A549 (cell line): ENCODE measurements around the gene TCERG1L. TPM values are rescaled to one million over a fixed set of nuclear protein-coding genes. Genes with fewer than 3 reads are reported as not detected.

ENCODE experiments used
- ATAC-seq, 2 experiments: fragments of 200-7000 bp in 1 of 2; fragments of >200 bp in 1 of 2; cut with Nextera tagmentation in 1 of 2; cut with Tn5 transposase in 1 of 2; 3 replicates each; pipeline versions ENCODE4 v1.8.0 to v1.9.1; 2018 to 2020; ENCODE audit warnings: mild to moderate bottlenecking in 1 of 2, moderate library complexity in 1 of 2
- CTCF ChIA-PET: fragments of 300-600 bp; sonication (Branson Sonifier 250); formaldehyde crosslinking; extraction: SDS; loops from one replicate; lab custom pipeline; 2021; ENCODE audit warnings: antibody characterized with exemption, inconsistent platforms; lab: Yijun Ruan, JAX
- POLR2A ChIA-PET: fragments of 350-600 bp; formaldehyde crosslinking; extraction: SDS; loops from one replicate; lab custom pipeline; 2021; ENCODE audit warnings: antibody characterized with exemption, inconsistent platforms; lab: Yijun Ruan, JAX
- DNase-seq, 2 experiments: peaks; one replicate each; pipeline versions ENCODE4 v3.0.0 to v3.0.0-alpha.2; 2011 to 2016; ENCODE audit warnings: low read depth in 1 of 2, low spot score in 1 of 2
- FAIRE-seq: peaks from 2 replicates; lab custom pipeline; 2011; peaks lifted over from hg19 to GRCh38; lab: Jason Lieb, UNC
- H3K27ac ChIP-seq, 2 experiments: fragments of >200 bp; sonication (Bioruptor Twin); formaldehyde crosslinking; 3 replicates each; pipeline ENCODE4 v1.5.1; 2016 to 2017
- H3K4me1 ChIP-seq: fragments of >200 bp; sonication (Bioruptor Twin); formaldehyde crosslinking; 3 replicates; pipeline ENCODE4 v1.6.1; 2016
- H3K4me2 ChIP-seq: fragments of >200 bp; sonication (Bioruptor Twin); formaldehyde crosslinking; 3 replicates; pipeline ENCODE4 v1.6.1; 2016
- H3K4me3 ChIP-seq: fragments of >200 bp; sonication (Bioruptor Twin); formaldehyde crosslinking; 3 replicates; pipeline ENCODE4 v1.5.1; 2016
- H3K9me3 ChIP-seq: fragments of >200 bp; sonication (Bioruptor Twin); formaldehyde crosslinking; 3 replicates; pipeline ENCODE4 v1.6.1; 2016
- ATOH8 ChIP-seq: fragments of 250-450 bp; sonication (Bioruptor Pico); IDR thresholded peaks from 2 replicates; pipeline ENCODE4 v1.5.0; 2020; ENCODE audit warnings: low read depth, mild to moderate bottlenecking, moderate library complexity
- CHD2 ChIP-seq: fragments of 150-350 bp; IDR thresholded peaks from 2 replicates; pipeline ENCODE4 v1.6.1; 2014; ENCODE audit warnings: low read length; ENCODE audit not compliant: partially characterized antibody
- CHD4 ChIP-seq: fragments of 200-600 bp; sonication (generic); IDR thresholded peaks from 2 replicates; pipeline ENCODE4 v1.6.1; 2016; ENCODE audit warnings: antibody characterized with exemption, mild to moderate bottlenecking, borderline replicate concordance
- E2F6 ChIP-seq: IDR thresholded peaks from 2 replicates; pipeline ENCODE4 v1.6.1; 2012; ENCODE audit warnings: low read depth, borderline replicate concordance
- ELK1 ChIP-seq: fragments of 150-350 bp; IDR thresholded peaks from 2 replicates; pipeline ENCODE4 v1.6.1; 2014; ENCODE audit warnings: low read depth, mild to moderate bottlenecking, low read length
- FOSL2 ChIP-seq, 2 experiments: fragments of 450-650 bp in 1 of 2; fragments of >200 bp in 1 of 2; sonication (Bioruptor Twin) in 1 of 2; formaldehyde crosslinking; IDR thresholded peaks; 2 replicates each; pipeline versions ENCODE4 v1.5.0 to v1.6.1; 2016 to 2020; ENCODE audit warnings: mild to moderate bottlenecking in 1 of 2, moderate library complexity in 1 of 2
- GATA3 ChIP-seq: IDR thresholded peaks from 2 replicates; pipeline ENCODE4 v1.6.1; 2012; ENCODE audit warnings: borderline replicate concordance
- HES2 ChIP-seq: fragments of >200 bp; sonication (Bioruptor Twin); formaldehyde crosslinking; IDR thresholded peaks from 2 replicates; pipeline ENCODE4 v1.6.1; 2016
- JUN ChIP-seq, 2 experiments: fragments of >200 bp; sonication (Bioruptor Twin); formaldehyde crosslinking; IDR thresholded peaks; 2 replicates in 1 of 2; 3 replicates in 1 of 2; pipeline ENCODE4 v1.6.1; 2016 to 2017
- JUNB ChIP-seq: fragments of >200 bp; sonication (Bioruptor Twin); formaldehyde crosslinking; IDR thresholded peaks from 2 replicates; pipeline ENCODE4 v1.6.1; 2016
- KDM1A ChIP-seq: fragments of 200-600 bp; sonication (generic); IDR thresholded peaks from 2 replicates; pipeline ENCODE4 v1.6.1; 2016; ENCODE audit warnings: low read depth, mild to moderate bottlenecking
- MAFK ChIP-seq: fragments of 450-650 bp; IDR thresholded peaks from 2 replicates; pipeline ENCODE4 v1.6.1; 2014; ENCODE audit not compliant: partially characterized antibody
- MAZ ChIP-seq: fragments of 150-350 bp; IDR thresholded peaks from 2 replicates; pipeline ENCODE4 v1.6.1; 2014; ENCODE audit warnings: antibody characterized with exemption, low read depth, low read length, borderline replicate concordance
- MYC ChIP-seq: IDR thresholded peaks from 2 replicates; pipeline ENCODE4 v1.6.1; 2012; ENCODE audit warnings: mild to moderate bottlenecking, inconsistent platforms, low read length, improper control_type of control experiment, borderline replicate concordance
- NPAS2 ChIP-seq: fragments of 250-450 bp; sonication (Bioruptor Pico); IDR thresholded peaks from 2 replicates; pipeline ENCODE4 v1.8.0; 2022; ENCODE audit warnings: mild to moderate bottlenecking, moderate library complexity, borderline replicate concordance
- PBX3 ChIP-seq: IDR thresholded peaks from 2 replicates; pipeline ENCODE4 v1.6.1; 2012
- PHF8 ChIP-seq: fragments of 200-600 bp; sonication (generic); IDR thresholded peaks from 2 replicates; pipeline ENCODE4 v1.6.1; 2016; ENCODE audit warnings: low read depth, mild to moderate bottlenecking, antibody characterized with exemption, moderate library complexity, borderline replicate concordance
- RARB ChIP-seq: fragments of 250-450 bp; sonication (Bioruptor Pico); IDR thresholded peaks from 2 replicates; pipeline ENCODE4 v1.8.0; 2021; ENCODE audit warnings: mild to moderate bottlenecking, moderate library complexity
- RCOR1 ChIP-seq: fragments of 150-350 bp; IDR thresholded peaks from 2 replicates; pipeline ENCODE4 v1.6.1; 2014; ENCODE audit warnings: antibody characterized with exemption, low read length, low read depth
- SREBF2 ChIP-seq: fragments of 450-650 bp; IDR thresholded peaks from 2 replicates; pipeline ENCODE4 v1.6.1; 2014; ENCODE audit warnings: mild to moderate bottlenecking, moderate library complexity
- TFCP2L1 ChIP-seq: fragments of 250-450 bp; sonication (Bioruptor Pico); IDR thresholded peaks from 2 replicates; pipeline ENCODE4 v1.5.0; 2021; ENCODE audit warnings: mild to moderate bottlenecking
- ZNF302 ChIP-seq: fragments of 250-450 bp; sonication (Bioruptor Pico); IDR thresholded peaks from 2 replicates; pipeline ENCODE4 v1.9.0; 2021; ENCODE audit warnings: inconsistent platforms, mild to moderate bottlenecking, moderate library complexity
- ZSCAN20 ChIP-seq: fragments of 250-450 bp; sonication (Bioruptor Pico); IDR thresholded peaks from 2 replicates; pipeline ENCODE4 v1.8.0; 2022; ENCODE audit warnings: mild to moderate bottlenecking, moderate library complexity
- WGBS: methylation state at CpG from one replicate; pipeline ENCODE4 v1.1.6; 2017; ENCODE audit errors: missing lambda C conversion rate; 5-methylcytosine and 5-hydroxymethylcytosine counted together
- polyA plus RNA-seq, 4 experiments: library from polyadenylated mRNA; depleted of rRNA in 3 of 4; stranded (reverse); fragments of >200 nt; fragmentation: RNase III in 1 of 4; extraction: RNeasy Plus Mini Kit Qiagen cat#74134 plus additional on column Dnase treatment in 1 of 4; gene quantifications; 2 replicates in 3 of 4; 3 replicates in 1 of 4; pipeline ENCODE4 v1.2.3, GENCODE V29; 2011 to 2017

Gene TCERG1L
- polyA plus RNA-seq, 2 of the 4 experiments (the other 2 are of a cell fraction), result not detected

GRCh38 chr10:131358741-131359442 lies 47.4 kb upstream of the TCERG1L start (continued):
- TF ChIP-seq PBX3 (no peak), FOSL2 (IDR thresholded peaks at IDR 0.05) (no peak), FOSL2 (CRISPR knock-in tag; IDR thresholded peaks at IDR 0.05) (no peak)

GRCh38 chr10:131356442-131356841 lies 44.9 kb upstream of the TCERG1L start:
- POLR2A ChIA-PET, result interaction anchor here (0.7 kb wide), 1 partner anchor 159 kb away, joined by 3 read pairs; no protein-coding TSS in a partner anchor
- TF ChIP-seq E2F6 (no peak), MAFK (peak; percentile 89)
- TF ChIP-seq, all 56 proteins: peak for 1
- no peak for ATAC-seq
- CTCF ChIA-PET, result no interaction called here
- DNase-seq, result no peak
- 13% methylated on average over 7 of the region's 7 CpGs for WGBS
- H3K27ac ChIP-seq, result no peak overlapping the region
- H3K4me1 ChIP-seq, result no peaks in the 10 kb centered on the region
- no peak overlapping the region for H3K4me3 ChIP-seq
- H3K9me3 ChIP-seq, result no peaks in the 10 kb centered on the region
- no peak overlapping the region for H3K4me2 ChIP-seq
- FAIRE-seq, result no peak

- ChIA-PET POLR2A (interaction anchor here (0.7 kb wide), 1 partner anchor 159 kb away, joined by 3 read pairs; no protein-coding TSS in a partner anchor), CTCF (interaction anchor here (0.6 kb wide), 1 partner anchor 1908 kb away, joined by 3 read pairs; no protein-coding TSS in a partner anchor)
- no peak overlapping the region for H3K4me2 ChIP-seq
- WGBS, result 2% methylated on average over 4 of the region's 4 CpGs
- H3K9me3 ChIP-seq, result no peaks in the 10 kb centered on the region
- no peak for DNase-seq
- FAIRE-seq, result no peak
- TF ChIP-seq ATOH8 (CRISPR knock-in tag) (no peak), MYC (no peak), ELK1 (no peak), ZNF302 (CRISPR knock-in tag) (no peak), SREBF2 (no peak), HES2 (no peak), JUNB (no peak), CHD2 (no peak), NPAS2 (CRISPR knock-in tag) (no peak), RCOR1 (no peak), GATA3 (no peak), ZSCAN20 (no peak), JUN (IDR thresholded peaks at IDR 0.05) (no peak), PHF8 (no peak), TFCP2L1 (CRISPR knock-in tag) (no peak), CHD4 (no peak), KDM1A (no peak), MAZ (no peak), RARB (CRISPR knock-in tag) (no peak)
- no peak overlapping the region for H3K27ac ChIP-seq
- ATAC-seq, result no peak
- H3K4me3 ChIP-seq, result no peak overlapping the region
- no peaks in the 10 kb centered on the region for H3K4me1 ChIP-seq
Observed at GRCh38 chr10:131355881-131356280, 44.4 kb upstream of the TCERG1L start.
